GM21381 (cell line): ENCODE results near the gene DSTYK.
"Not testable (repeated sequence)": the region's sequence is repeated elsewhere in the genome, so short reads cannot be mapped to it uniquely, and the experiment has no call there.

Experiments used
- ATAC-seq: cut with Tn5 transposase; IDR thresholded peaks from one replicate; pipeline ENCODE4 v1.9.1; 2021; ENCODE audit warnings: mild to moderate bottlenecking, moderate library complexity; ENCODE audit not compliant: unreplicated experiment

The DSTYK gene

GRCh38 chr1:205217418-205217817 lies 5.9 kb upstream of the DSTYK start:
- ATAC-seq = no peak

- no peak for ATAC-seq
These were observed 5.1 kb upstream of the DSTYK start for GRCh38 chr1:205216588-205216987.

GRCh38 chr1:205214756-205215155 lies 3.3 kb upstream of the DSTYK start:
- no peak for ATAC-seq

- ATAC-seq = peak; percentile 28
These were observed 486 bp upstream of the DSTYK start for GRCh38 chr1:205211839-205212536.

GRCh38 chr1:205210756-205211168 lies 740 bp downstream of the DSTYK start:
- ATAC-seq = no peak

- no peak for ATAC-seq
These were observed 2.7 kb downstream of the DSTYK start for GRCh38 chr1:205208811-205209210.

GRCh38 chr1:205205055-205205454 lies 6.4 kb downstream of the DSTYK start:
- ATAC-seq = no peak

GRCh38 chr1:205204552-205204951 lies 7.0 kb downstream of the DSTYK start:
- no peak for ATAC-seq

- ATAC-seq = no peak
These were observed 11.6 kb downstream of the DSTYK start for GRCh38 chr1:205199931-205200299.

- no peak for ATAC-seq
These were observed 12.2 kb downstream of the DSTYK start for GRCh38 chr1:205199090-205199930.

- no peak for ATAC-seq
These were observed 19.2 kb downstream of the DSTYK start for GRCh38 chr1:205192287-205192686.

GRCh38 chr1:205191622-205192021 lies 19.9 kb downstream of the DSTYK start:
- ATAC-seq = no peak

GRCh38 chr1:205190845-205191577 lies 20.5 kb downstream of the DSTYK start:
- ATAC-seq = no peak

- no peak for ATAC-seq
These were observed 22.4 kb downstream of the DSTYK start for GRCh38 chr1:205189131-205189530.

GRCh38 chr1:205188596-205188995 lies 22.9 kb downstream of the DSTYK start:
- ATAC-seq = no peak

- no peak for ATAC-seq
These were observed 23.4 kb downstream of the DSTYK start for GRCh38 chr1:205188098-205188497.

GRCh38 chr1:205187420-205187819 lies 24.1 kb downstream of the DSTYK start:
- ATAC-seq = no peak

GRCh38 chr1:205186191-205186590 lies 25.3 kb downstream of the DSTYK start:
- ATAC-seq = no peak

- ATAC-seq = no peak
These were observed 27.7 kb downstream of the DSTYK start for GRCh38 chr1:205183676-205184335.

GRCh38 chr1:205182930-205183329 lies 28.6 kb downstream of the DSTYK start:
- ATAC-seq = no peak

- not testable (repeated sequence) for ATAC-seq
These were observed 31.2 kb downstream of the DSTYK start for GRCh38 chr1:205180331-205180730.
